ENCODE data around the gene MAPK8.

The MAPK8 gene

DNA sequence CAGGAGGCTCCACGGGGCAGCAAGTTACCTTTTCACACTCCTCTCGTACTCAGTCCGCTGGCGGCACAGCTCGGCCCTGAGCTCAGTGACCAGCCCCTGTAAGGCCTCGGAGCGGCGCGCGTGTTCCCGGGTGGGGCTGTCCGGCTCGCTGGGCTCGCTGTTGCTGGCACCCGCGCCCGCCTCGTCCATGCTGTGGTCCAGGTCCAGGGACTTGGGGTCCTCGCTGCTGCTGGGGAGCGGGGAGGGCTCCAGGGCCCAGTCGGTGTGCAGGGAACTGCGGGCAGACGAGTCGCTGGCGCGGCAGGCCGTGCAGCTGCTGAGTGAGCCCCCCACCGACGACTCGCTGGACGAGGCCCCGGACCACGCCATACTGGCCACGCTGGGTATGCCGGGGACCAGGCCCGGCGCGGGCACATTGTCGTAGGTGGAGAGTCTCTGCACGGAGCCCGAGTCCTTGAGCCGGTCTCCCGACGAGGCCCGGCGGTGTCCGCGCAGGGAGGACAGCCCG lies 143.8 kb downstream of the MAPK8 start:
- Histone ChIP-seq H3K4me1 (ENCODE audit: control insufficient read depth, insufficient read depth, low read length) (no peaks in the 10 kb centered on the region), H3K36me3 (ENCODE audit: control insufficient read depth in 2 of 2, insufficient read depth in 1 of 2, low read length in 2 of 2) (peaks cover 0 to 30% of the 10 kb centered on the region in 2 experiments; a peak in 1 of 3 replicates), H3K27ac (ENCODE audit: extremely low read depth, low read depth, low read length) (no peak overlapping the region), H3K9me3 (ENCODE audit: control insufficient read depth, insufficient read depth, low read depth, low read length) (no peaks in the 10 kb centered on the region), H3K4me3 (ENCODE audit: low read depth, low read length) (no peak overlapping the region)
- CTCF ChIA-PET, result no interaction called here
- TF ChIP-seq IKZF3 (tag by site-specific recombination; IDR thresholded peaks at IDR 0.05), result no peak
- no peak for TF ChIP-seq ZNF350 (tag by site-specific recombination; IDR thresholded peaks at IDR 0.05)
- TF ChIP-seq, protein P1, sequence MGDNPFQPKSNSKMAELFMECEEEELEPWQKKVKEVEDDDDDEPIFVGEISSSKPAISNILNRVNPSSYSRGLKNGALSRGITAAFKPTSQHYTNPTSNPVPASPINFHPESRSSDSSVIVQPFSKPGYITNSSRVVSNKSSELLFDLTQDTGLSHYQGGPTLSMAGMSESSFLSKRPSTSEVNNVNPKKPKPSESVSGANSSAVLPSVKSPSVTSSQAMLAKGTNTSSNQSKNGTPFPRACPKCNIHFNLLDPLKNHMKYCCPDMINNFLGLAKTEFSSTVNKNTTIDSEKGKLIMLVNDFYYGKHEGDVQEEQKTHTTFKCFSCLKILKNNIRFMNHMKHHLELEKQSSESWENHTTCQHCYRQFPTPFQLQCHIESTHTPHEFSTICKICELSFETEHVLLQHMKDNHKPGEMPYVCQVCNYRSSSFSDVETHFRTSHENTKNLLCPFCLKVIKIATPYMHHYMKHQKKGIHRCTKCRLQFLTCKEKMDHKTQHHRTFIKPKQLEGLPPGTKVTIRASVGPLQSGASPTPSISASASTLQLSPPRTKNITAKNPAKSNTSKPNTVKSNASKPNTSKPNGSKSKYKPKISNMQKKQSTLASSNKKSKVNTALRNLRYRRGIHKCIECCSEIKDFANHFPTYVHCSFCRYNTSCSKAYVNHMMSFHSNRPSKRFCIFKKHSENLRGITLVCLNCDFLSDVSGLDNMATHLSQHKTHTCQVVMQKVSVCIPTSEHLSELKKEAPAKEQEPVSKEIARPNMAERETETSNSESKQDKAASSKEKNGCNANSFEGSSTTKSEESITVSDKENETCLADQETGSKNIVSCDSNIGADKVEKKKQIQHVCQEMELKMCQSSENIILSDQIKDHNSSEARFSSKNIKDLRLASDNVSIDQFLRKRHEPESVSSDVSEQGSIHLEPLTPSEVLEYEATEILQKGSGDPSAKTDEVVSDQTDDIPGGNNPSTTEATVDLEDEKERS (tag by site-specific recombination; IDR thresholded peaks at IDR 0.05), result no peak
- TF ChIP-seq HOXC10 (CRISPR knock-in tag; IDR thresholded peaks at IDR 0.05), result no peak
- TF ChIP-seq ZNF521 (tag by site-specific recombination; IDR thresholded peaks at IDR 0.05), result no peak
- TF ChIP-seq, protein P2, sequence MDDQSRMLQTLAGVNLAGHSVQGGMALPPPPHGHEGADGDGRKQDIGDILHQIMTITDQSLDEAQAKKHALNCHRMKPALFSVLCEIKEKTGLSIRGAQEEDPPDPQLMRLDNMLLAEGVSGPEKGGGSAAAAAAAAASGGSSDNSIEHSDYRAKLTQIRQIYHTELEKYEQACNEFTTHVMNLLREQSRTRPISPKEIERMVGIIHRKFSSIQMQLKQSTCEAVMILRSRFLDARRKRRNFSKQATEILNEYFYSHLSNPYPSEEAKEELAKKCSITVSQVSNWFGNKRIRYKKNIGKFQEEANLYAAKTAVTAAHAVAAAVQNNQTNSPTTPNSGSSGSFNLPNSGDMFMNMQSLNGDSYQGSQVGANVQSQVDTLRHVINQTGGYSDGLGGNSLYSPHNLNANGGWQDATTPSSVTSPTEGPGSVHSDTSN (CRISPR knock-in tag; IDR thresholded peaks at IDR 0.05), result no peak
- TF ChIP-seq, protein P3, sequence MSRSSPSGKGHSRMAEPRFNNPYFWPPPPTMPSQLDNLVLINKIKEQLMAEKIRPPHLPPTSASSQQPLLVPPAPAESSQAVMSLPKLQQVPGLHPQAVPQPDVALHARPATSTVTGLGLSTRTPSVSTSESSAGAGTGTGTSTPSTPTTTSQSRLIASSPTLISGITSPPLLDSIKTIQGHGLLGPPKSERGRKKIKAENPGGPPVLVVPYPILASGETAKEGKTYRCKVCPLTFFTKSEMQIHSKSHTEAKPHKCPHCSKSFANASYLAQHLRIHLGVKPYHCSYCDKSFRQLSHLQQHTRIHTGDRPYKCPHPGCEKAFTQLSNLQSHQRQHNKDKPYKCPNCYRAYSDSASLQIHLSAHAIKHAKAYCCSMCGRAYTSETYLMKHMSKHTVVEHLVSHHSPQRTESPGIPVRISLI (tag by site-specific recombination; IDR thresholded peaks at IDR 0.05), result no peak
- no peak for TF ChIP-seq BCL11A (tag by site-specific recombination; IDR thresholded peaks at IDR 0.05; ENCODE audit: low read depth)
- no peak for TF ChIP-seq SP3 (tag by site-specific recombination; IDR thresholded peaks at IDR 0.05)
- TF ChIP-seq, protein P4, sequence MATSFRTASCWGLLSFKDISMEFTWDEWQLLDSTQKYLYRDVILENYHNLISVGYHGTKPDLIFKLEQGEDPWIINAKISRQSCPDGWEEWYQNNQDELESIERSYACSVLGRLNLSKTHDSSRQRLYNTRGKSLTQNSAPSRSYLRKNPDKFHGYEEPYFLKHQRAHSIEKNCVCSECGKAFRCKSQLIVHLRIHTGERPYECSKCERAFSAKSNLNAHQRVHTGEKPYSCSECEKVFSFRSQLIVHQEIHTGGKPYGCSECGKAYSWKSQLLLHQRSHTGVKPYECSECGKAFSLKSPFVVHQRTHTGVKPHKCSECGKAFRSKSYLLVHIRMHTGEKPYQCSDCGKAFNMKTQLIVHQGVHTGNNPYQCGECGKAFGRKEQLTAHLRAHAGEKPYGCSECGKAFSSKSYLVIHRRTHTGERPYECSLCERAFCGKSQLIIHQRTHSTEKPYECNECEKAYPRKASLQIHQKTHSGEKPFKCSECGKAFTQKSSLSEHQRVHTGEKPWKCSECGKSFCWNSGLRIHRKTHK (tag by site-specific recombination; IDR thresholded peaks at IDR 0.05), result no peak
- TF ChIP-seq, protein P5, sequence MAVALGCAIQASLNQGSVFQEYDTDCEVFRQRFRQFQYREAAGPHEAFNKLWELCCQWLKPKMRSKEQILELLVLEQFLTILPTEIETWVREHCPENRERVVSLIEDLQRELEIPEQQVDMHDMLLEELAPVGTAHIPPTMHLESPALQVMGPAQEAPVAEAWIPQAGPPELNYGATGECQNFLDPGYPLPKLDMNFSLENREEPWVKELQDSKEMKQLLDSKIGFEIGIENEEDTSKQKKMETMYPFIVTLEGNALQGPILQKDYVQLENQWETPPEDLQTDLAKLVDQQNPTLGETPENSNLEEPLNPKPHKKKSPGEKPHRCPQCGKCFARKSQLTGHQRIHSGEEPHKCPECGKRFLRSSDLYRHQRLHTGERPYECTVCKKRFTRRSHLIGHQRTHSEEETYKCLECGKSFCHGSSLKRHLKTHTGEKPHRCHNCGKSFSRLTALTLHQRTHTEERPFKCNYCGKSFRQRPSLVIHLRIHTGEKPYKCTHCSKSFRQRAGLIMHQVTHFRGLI (tag by site-specific recombination; IDR thresholded peaks at IDR 0.05), result no peak
- TF ChIP-seq SETDB1 (IDR thresholded peaks at IDR 0.05; ENCODE audit: insufficient read length, low read length), result no peak
- no peak for TF ChIP-seq ZNF16 (tag by site-specific recombination; IDR thresholded peaks at IDR 0.05; ENCODE audit: low read depth)
- POLR2A ChIA-PET, result no interaction called here

DNA sequence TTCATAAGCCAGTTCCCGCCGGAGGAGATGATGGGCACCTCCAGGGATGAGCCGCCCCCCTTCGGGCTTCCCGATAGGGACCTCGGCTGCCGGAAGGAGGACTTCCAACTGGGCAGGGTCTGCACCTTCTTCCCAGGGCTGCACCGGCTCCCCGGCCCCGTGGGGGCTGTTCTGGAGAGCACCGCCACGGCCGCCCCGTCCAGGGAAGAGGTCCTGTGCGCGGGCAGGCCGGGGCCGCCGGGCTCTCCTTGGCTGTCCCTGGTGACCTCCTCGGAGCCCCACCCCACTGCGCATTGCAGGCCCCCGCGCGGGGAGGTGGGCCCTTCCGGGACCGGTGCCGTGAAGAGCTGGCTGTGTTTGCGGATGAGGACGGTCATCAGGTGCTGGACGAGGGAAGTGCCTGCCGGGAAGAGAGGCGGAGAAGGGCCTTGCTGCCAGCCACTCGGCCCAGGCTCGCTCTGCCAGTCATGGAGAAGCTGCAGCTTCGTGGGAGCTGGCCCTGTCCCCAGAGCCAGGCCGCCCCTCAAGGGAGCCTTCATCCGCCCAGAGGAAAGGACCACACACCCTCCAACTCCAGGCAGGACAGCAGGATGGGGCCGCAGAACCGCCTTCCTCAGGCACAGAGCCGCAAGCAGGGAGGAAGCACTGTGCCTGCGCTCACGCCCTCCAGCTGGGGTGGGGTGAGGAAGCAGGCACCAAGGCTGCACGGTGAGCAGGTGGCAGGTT lies 144.4 kb downstream of the MAPK8 start:
- H3K27ac ChIP-seq (ENCODE audit: extremely low read depth, low read depth, low read length), result no peak overlapping the region
- TF ChIP-seq, protein P6, sequence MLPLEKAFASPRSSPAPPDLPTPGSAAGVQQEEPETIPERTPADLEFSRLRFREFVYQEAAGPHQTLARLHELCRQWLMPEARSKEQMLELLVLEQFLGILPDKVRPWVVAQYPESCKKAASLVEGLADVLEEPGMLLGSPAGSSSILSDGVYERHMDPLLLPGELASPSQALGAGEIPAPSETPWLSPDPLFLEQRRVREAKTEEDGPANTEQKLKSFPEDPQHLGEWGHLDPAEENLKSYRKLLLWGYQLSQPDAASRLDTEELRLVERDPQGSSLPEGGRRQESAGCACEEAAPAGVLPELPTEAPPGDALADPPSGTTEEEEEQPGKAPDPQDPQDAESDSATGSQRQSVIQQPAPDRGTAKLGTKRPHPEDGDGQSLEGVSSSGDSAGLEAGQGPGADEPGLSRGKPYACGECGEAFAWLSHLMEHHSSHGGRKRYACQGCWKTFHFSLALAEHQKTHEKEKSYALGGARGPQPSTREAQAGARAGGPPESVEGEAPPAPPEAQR (tag by site-specific recombination; IDR thresholded peaks at IDR 0.05), result no peak
- TF ChIP-seq ZFP69B (tag by site-specific recombination; IDR thresholded peaks at IDR 0.05) (no peak), FEZF1 (tag by site-specific recombination; IDR thresholded peaks at IDR 0.05) (no peak), ZNF121 (tag by site-specific recombination; IDR thresholded peaks at IDR 0.05) (no peak), ZNF677 (tag by site-specific recombination; IDR thresholded peaks at IDR 0.05) (no peak), SCRT1 (tag by site-specific recombination; IDR thresholded peaks at IDR 0.05; ENCODE audit: borderline replicate concordance) (no peak), ZBTB21 (tag by site-specific recombination; IDR thresholded peaks at IDR 0.05) (no peak), ZNF785 (tag by site-specific recombination; IDR thresholded peaks at IDR 0.05) (no peak)
- CTCF ChIA-PET, result no interaction called here
- H3K36me3 ChIP-seq (ENCODE audit: control insufficient read depth in 2 of 2, insufficient read depth in 1 of 2, low read length in 2 of 2), result peaks cover 0 to 26% of the 10 kb centered on the region in 2 experiments; a peak in 1 of 3 replicates
- no peaks in the 10 kb centered on the region for H3K9me3 ChIP-seq (ENCODE audit: control insufficient read depth, insufficient read depth, low read depth, low read length)
- no peak overlapping the region for H3K4me3 ChIP-seq (ENCODE audit: low read depth, low read length)
- POLR2A ChIA-PET, result no interaction called here
- H3K4me1 ChIP-seq (ENCODE audit: control insufficient read depth, insufficient read depth, low read length), result no peaks in the 10 kb centered on the region

Measured in HEK293 (cell line).